ENCODE measurements around the gene CHP2.

DNA sequence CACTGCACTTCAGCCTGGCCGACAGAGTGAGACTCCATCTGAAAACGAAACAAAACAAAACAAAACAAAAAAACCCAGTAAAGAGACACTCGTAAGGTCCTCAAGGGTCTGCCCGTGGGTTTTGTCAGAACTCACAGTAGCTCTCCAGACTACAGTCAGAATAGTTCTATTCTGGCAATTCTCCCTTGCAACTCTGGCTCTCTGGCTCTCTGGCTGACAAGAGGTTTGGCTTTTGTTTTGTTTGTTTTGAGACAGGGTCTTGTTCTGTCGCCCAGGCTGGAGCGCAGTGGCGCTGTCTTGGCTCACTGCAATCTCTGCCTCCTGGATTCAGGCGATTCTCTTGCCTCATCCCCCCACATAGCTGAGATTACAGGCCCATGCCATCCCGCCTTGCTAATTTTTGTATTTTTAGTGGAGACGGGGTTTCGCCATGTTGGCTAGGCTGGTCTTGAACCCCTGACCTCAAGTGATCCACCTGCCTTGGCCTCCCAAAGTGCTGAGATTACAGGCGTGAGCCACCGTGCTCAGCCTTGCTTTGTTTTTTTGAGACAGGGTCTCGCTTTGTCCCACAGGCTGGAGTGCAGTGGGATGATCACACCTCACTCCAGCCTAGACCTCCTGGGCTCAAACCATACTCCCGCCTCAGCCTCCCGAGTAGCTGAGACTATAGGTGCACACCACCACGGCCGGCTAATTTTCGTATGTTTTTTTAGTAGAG lies 20.5 kb upstream of the CHP2 start:
- TF ChIP-seq, protein P1, sequence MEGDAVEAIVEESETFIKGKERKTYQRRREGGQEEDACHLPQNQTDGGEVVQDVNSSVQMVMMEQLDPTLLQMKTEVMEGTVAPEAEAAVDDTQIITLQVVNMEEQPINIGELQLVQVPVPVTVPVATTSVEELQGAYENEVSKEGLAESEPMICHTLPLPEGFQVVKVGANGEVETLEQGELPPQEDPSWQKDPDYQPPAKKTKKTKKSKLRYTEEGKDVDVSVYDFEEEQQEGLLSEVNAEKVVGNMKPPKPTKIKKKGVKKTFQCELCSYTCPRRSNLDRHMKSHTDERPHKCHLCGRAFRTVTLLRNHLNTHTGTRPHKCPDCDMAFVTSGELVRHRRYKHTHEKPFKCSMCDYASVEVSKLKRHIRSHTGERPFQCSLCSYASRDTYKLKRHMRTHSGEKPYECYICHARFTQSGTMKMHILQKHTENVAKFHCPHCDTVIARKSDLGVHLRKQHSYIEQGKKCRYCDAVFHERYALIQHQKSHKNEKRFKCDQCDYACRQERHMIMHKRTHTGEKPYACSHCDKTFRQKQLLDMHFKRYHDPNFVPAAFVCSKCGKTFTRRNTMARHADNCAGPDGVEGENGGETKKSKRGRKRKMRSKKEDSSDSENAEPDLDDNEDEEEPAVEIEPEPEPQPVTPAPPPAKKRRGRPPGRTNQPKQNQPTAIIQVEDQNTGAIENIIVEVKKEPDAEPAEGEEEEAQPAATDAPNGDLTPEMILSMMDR (IDR thresholded peaks at IDR 0.05), result no peak
- TF ChIP-seq EZH2 (IDR thresholded peaks at IDR 0.05; ENCODE audit: borderline replicate concordance, insufficient read depth, low read depth, low read length, poor library complexity, severe bottlenecking), result no peak

Data from B cell (primary cell).